Naive thymus-derived CD4-positive, alpha-beta T cell (primary cell): ENCODE measurements around the gene KLF12. TPM values are rescaled to one million over a fixed set of nuclear protein-coding genes. Genes with fewer than 3 reads are reported as not detected.

Source experiments
- ATAC-seq: fragments of 150-1000 bp; cut with Tn5 transposase; 2 replicates; pipeline ENCODE4 v1.10.0; 2021; ENCODE audit warnings: mild to moderate bottlenecking, moderate library complexity
- CTCF ChIA-PET: fragments of 350-600 bp; sonication (Branson Sonifier 250); formaldehyde crosslinking; loops from one replicate; lab custom pipeline; 2021; ENCODE audit warnings: antibody characterized with exemption; lab: Charles Lee
- POLR2A ChIA-PET: fragments of 350-600 bp; sonication (Branson Sonifier 250); formaldehyde crosslinking; loops from one replicate; lab custom pipeline; 2021; ENCODE audit warnings: antibody characterized with exemption, inconsistent platforms; lab: Charles Lee
- DNase-seq, 9 donors: peaks; one replicate each; pipeline versions ENCODE4 v3.0.0 to v3.0.0-alpha.2; 2020 to 2022; ENCODE audit warnings: mixed read lengths in 1 of 9
- H3K27ac ChIP-seq: one replicate; pipeline ENCODE4 v1.7.0; 2013; ENCODE audit warnings: mild to moderate bottlenecking, low read depth, low read length, moderate library complexity
- H3K27me3 ChIP-seq, 2 donors: one replicate each; pipeline ENCODE4 v1.7.0; 2013; ENCODE audit warnings: low read length in 2 of 2, mild to moderate bottlenecking in 2 of 2, moderate library complexity in 2 of 2; ENCODE audit not compliant: control insufficient read depth in 2 of 2, insufficient read depth in 2 of 2
- H3K36me3 ChIP-seq, 3 experiments: 1 replicate in 2 of 3; 2 replicates in 1 of 3; pipeline ENCODE4 v1.7.0; 2013; ENCODE audit warnings: low read length in 3 of 3, mild to moderate bottlenecking in 3 of 3, moderate library complexity in 1 of 3; ENCODE audit not compliant: insufficient read depth in 3 of 3, control insufficient read depth in 2 of 3
- H3K4me1 ChIP-seq, 2 donors: one replicate each; pipeline ENCODE4 v1.7.0; 2013; ENCODE audit warnings: low read length in 2 of 2, mild to moderate bottlenecking in 2 of 2, moderate library complexity in 1 of 2; ENCODE audit not compliant: control insufficient read depth in 2 of 2, insufficient read depth in 2 of 2
- H3K4me3 ChIP-seq: 2 replicates; pipeline ENCODE4 v1.7.0; 2013; ENCODE audit warnings: mild to moderate bottlenecking, low read length
- H3K9me3 ChIP-seq, 3 experiments: 1 replicate in 2 of 3; 2 replicates in 1 of 3; pipeline ENCODE4 v1.7.0; 2013; ENCODE audit warnings: low read length in 3 of 3; ENCODE audit not compliant: control insufficient read depth in 2 of 3
- H3K27ac Mint-ChIP-seq, 9 donors: one replicate each; pipeline ENCODE4 v1.8.0; 2020 to 2022; ENCODE audit warnings: mixed read lengths in 9 of 9, mild to moderate bottlenecking in 8 of 9, moderate library complexity in 5 of 9, inconsistent platforms in 2 of 9
- H3K27me3 Mint-ChIP-seq, 5 donors: one replicate each; pipeline ENCODE4 v1.8.0; 2021 to 2022; ENCODE audit warnings: mixed read lengths in 5 of 5, mild to moderate bottlenecking in 1 of 5
- H3K36me3 Mint-ChIP-seq, 5 donors: one replicate each; pipeline ENCODE4 v1.8.0; 2020 to 2022; ENCODE audit warnings: mixed read lengths in 5 of 5, mild to moderate bottlenecking in 3 of 5, inconsistent platforms in 1 of 5
- H3K4me1 Mint-ChIP-seq, 7 donors: one replicate each; pipeline ENCODE4 v1.8.0; 2020 to 2022; ENCODE audit warnings: mixed read lengths in 7 of 7, mild to moderate bottlenecking in 3 of 7, inconsistent platforms in 1 of 7
- H3K4me3 Mint-ChIP-seq, 10 donors: one replicate each; pipeline ENCODE4 v1.8.0; 2020 to 2022; ENCODE audit warnings: mild to moderate bottlenecking in 10 of 10, mixed read lengths in 10 of 10, moderate library complexity in 6 of 10, inconsistent platforms in 2 of 10
- H3K9me3 Mint-ChIP-seq, 11 donors: one replicate each; pipeline ENCODE4 v1.8.0; 2020 to 2022; ENCODE audit warnings: mixed read lengths in 11 of 11, mild to moderate bottlenecking in 4 of 11, inconsistent platforms in 1 of 11, moderate library complexity in 1 of 11
- intact Hi-C, 2 donors: fragments of 100-400 bp; cut with micrococcal nuclease; formaldehyde crosslinking; loops; one replicate each; pipeline ENCODE4 v1.15.1; 2023
- polyA plus RNA-seq, 2 donors: library from polyadenylated mRNA; unstranded; fragments of 300-500 nt; fragmentation: Illumina TruSeq; gene quantifications; one replicate each; pipeline ENCODE4 v1.2.3, GENCODE V29; 2021
- total RNA-seq, 6 experiments: library from RNA in 5 of 6; stranded (reverse) in 5 of 6; gene quantifications; 1 replicate in 5 of 6; 2 replicates in 1 of 6; pipeline ENCODE4 v1.2.3 and lab custom pipeline; 2021 to 2026

KLF12 gene
- total RNA-seq (10 to 100 TPM; 34.0 to 86.9 (median 81.9) TPM), polyA plus RNA-seq (10 to 100 TPM; 19.9 to 24.8 TPM), total RNA-seq (lab: John Stamatoyannopoulos, UW) (151 reads per million, percentile 90 among the genes with 10 or more reads in this experiment)

- Mint-ChIP-seq H3K4me3 (peak within 1 kb of the TSS in 8 of 10 donors; percentile 92 to 100 (median 97)), H3K36me3 (peaks cover 0 to 6% (median 0%) of the 10 kb centered on the region in 5 donors), H3K9me3 (peaks cover 0 to 5% (median 0%) of the 10 kb centered on the region in 11 donors), H3K27me3 (peaks cover 0 to 9% (median 0%) of the 10 kb centered on the region in 5 donors), H3K4me1 (peaks cover 15 to 36% (median 31%) of the 10 kb centered on the region in 7 donors), H3K27ac (peak within 1 kb of the TSS; percentile 97 to 100 (median 99))
- H3K4me1 ChIP-seq: peaks cover 18 to 36% of the 10 kb centered on the region in 2 donors
- ChIA-PET POLR2A (interaction anchor here (0.6 to 8.0 kb wide), 22 partner anchors 42 to 377 kb away, joined by 3 to 122 read pairs (median 6); no protein-coding TSS in a partner anchor), CTCF (interaction anchor here (5.9 kb wide), 1 partner anchor 152 kb away, joined by 73 read pairs; no protein-coding TSS in a partner anchor)
- DNase-seq (peak; percentile 76 to 95 (median 88)), ATAC-seq (peak; percentile 78)
- intact Hi-C loops: loop anchor here (1.0 to 5.0 kb wide), 9 partner anchors 61 to 1415 kb away; partner anchors contain the start of genes DIS3 (in 1 of the 2), KLF5 (in 1 of the 2), PIBF1 (in 1 of the 2) and UCHL3 (in 1 of the 2)
- peak within 1 kb of the TSS; percentile 98 for H3K27ac ChIP-seq
- no peaks in the 10 kb centered on the region for H3K9me3 ChIP-seq
- peaks cover 0 to 6% (median 0%) of the 10 kb centered on the region in 3 experiments for H3K36me3 ChIP-seq
- H3K27me3 ChIP-seq: no peaks in the 10 kb centered on the region
- peak within 1 kb of the TSS; percentile 86 for H3K4me3 ChIP-seq
Measured at GRCh38 chr13:74134221-74134776, at the start of gene KLF12. KLF12 (minus strand) TSS chr13:74134404.

GRCh38 chr13:74182491-74182890 lies 48.3 kb upstream of the KLF12 start:
- no peak for ATAC-seq
- Histone ChIP-seq H3K4me1 (no peaks in the 10 kb centered on the region), H3K27me3 (no peaks in the 10 kb centered on the region), H3K27ac (no peak overlapping the region), H3K36me3 (no peaks in the 10 kb centered on the region), H3K4me3 (no peak overlapping the region), H3K9me3 (no peaks in the 10 kb centered on the region)
- intact Hi-C loops: no loop called here
- H3K9me3 Mint-ChIP-seq: no peaks in the 10 kb centered on the region
- H3K27ac Mint-ChIP-seq: no peak overlapping the region
- POLR2A ChIA-PET: no interaction called here
- CTCF ChIA-PET: no interaction called here
- H3K27me3 Mint-ChIP-seq: peaks cover 0 to 6% (median 4%) of the 10 kb centered on the region in 5 donors
- peaks cover 0 to 4% (median 0%) of the 10 kb centered on the region in 7 donors for H3K4me1 Mint-ChIP-seq
- no peaks in the 10 kb centered on the region for H3K36me3 Mint-ChIP-seq
- no peak overlapping the region for H3K4me3 Mint-ChIP-seq
- no peak for DNase-seq

- peak; percentile 48 for ATAC-seq
- DNase-seq: no peak
- Mint-ChIP-seq H3K27me3 (peaks cover 0 to 11% (median 1%) of the 10 kb centered on the region in 5 donors), H3K9me3 (peaks cover 0 to 3% (median 0%) of the 10 kb centered on the region in 11 donors), H3K4me3 (no peak overlapping the region), H3K4me1 (peaks cover 0 to 6% (median 3%) of the 10 kb centered on the region in 7 donors), H3K36me3 (no peaks in the 10 kb centered on the region), H3K27ac (no peak overlapping the region)
- Histone ChIP-seq H3K4me1 (peaks cover 0 to 6% of the 10 kb centered on the region in 2 donors), H3K27ac (no peak overlapping the region), H3K9me3 (no peaks in the 10 kb centered on the region), H3K36me3 (no peaks in the 10 kb centered on the region), H3K4me3 (no peak overlapping the region), H3K27me3 (no peaks in the 10 kb centered on the region)
- POLR2A ChIA-PET: no interaction called here
- CTCF ChIA-PET: no interaction called here
- intact Hi-C loops: no loop called here
Measured at GRCh38 chr13:74174810-74175209, 40.6 kb upstream of the KLF12 start.

- no peaks in the 10 kb centered on the region for H3K36me3 Mint-ChIP-seq
- peaks cover 0 to 6% of the 10 kb centered on the region in 2 donors for H3K4me1 ChIP-seq
- no peaks in the 10 kb centered on the region for H3K27me3 ChIP-seq
- H3K36me3 ChIP-seq: no peaks in the 10 kb centered on the region
- no peak overlapping the region for H3K27ac ChIP-seq
- ChIA-PET POLR2A (no interaction called here), CTCF (no interaction called here)
- intact Hi-C loops: no loop called here
- no peak for DNase-seq
- no peak for ATAC-seq
- H3K4me3 ChIP-seq: no peak overlapping the region
- no peak overlapping the region for H3K27ac Mint-ChIP-seq
- H3K9me3 Mint-ChIP-seq: peaks cover 0 to 3% (median 0%) of the 10 kb centered on the region in 11 donors
- H3K27me3 Mint-ChIP-seq: peaks cover 0 to 8% (median 0%) of the 10 kb centered on the region in 5 donors
- H3K4me3 Mint-ChIP-seq: no peak overlapping the region
- no peaks in the 10 kb centered on the region for H3K9me3 ChIP-seq
- H3K4me1 Mint-ChIP-seq: peaks cover 0 to 6% (median 0%) of the 10 kb centered on the region in 7 donors
Measured at GRCh38 chr13:74173822-74174221, 39.6 kb upstream of the KLF12 start.

- H3K4me3 Mint-ChIP-seq: no peak overlapping the region
- CTCF ChIA-PET: no interaction called here
- H3K4me1 ChIP-seq: peaks cover 0 to 6% of the 10 kb centered on the region in 2 donors
- POLR2A ChIA-PET: no interaction called here
- ATAC-seq (no peak), DNase-seq (no peak)
- no peaks in the 10 kb centered on the region for H3K36me3 Mint-ChIP-seq
- H3K27ac Mint-ChIP-seq: no peak overlapping the region
- intact Hi-C loops: no loop called here
- no peak overlapping the region for H3K27ac ChIP-seq
- peaks cover 0 to 13% (median 3%) of the 10 kb centered on the region in 5 donors for H3K27me3 Mint-ChIP-seq
- H3K4me1 Mint-ChIP-seq: peaks cover 0 to 8% (median 3%) of the 10 kb centered on the region in 7 donors
- no peaks in the 10 kb centered on the region for H3K36me3 ChIP-seq
- H3K9me3 ChIP-seq: no peaks in the 10 kb centered on the region
- H3K9me3 Mint-ChIP-seq: peaks cover 0 to 3% (median 0%) of the 10 kb centered on the region in 11 donors
- no peaks in the 10 kb centered on the region for H3K27me3 ChIP-seq
- H3K4me3 ChIP-seq: no peak overlapping the region
Measured at GRCh38 chr13:74171641-74172040, 37.4 kb upstream of the KLF12 start.

GRCh38 chr13:74169676-74170075 lies 35.5 kb upstream of the KLF12 start:
- Histone ChIP-seq H3K27me3 (no peaks in the 10 kb centered on the region), H3K27ac (no peak overlapping the region), H3K4me1 (peaks cover 0 to 3% of the 10 kb centered on the region in 2 donors), H3K4me3 (no peak overlapping the region), H3K9me3 (no peaks in the 10 kb centered on the region), H3K36me3 (no peaks in the 10 kb centered on the region)
- Mint-ChIP-seq H3K4me3 (no peak overlapping the region), H3K4me1 (peaks cover 0 to 6% (median 2%) of the 10 kb centered on the region in 7 donors), H3K9me3 (peaks cover 0 to 3% (median 0%) of the 10 kb centered on the region in 11 donors), H3K36me3 (no peaks in the 10 kb centered on the region), H3K27me3 (peaks cover 0 to 14% (median 0%) of the 10 kb centered on the region in 5 donors), H3K27ac (no peak overlapping the region)
- intact Hi-C loops: no loop called here
- POLR2A ChIA-PET: interaction anchor here (1.0 kb wide), 1 partner anchor 118 kb away, joined by 4 read pairs; no protein-coding TSS in a partner anchor
- ATAC-seq (no peak), DNase-seq (no peak)
- CTCF ChIA-PET: interaction anchor here (0.6 kb wide), 1 partner anchor 79 kb away, joined by 6 read pairs; no protein-coding TSS in a partner anchor
